ENCODE data around the gene ZBTB21.

- TF ChIP-seq CTCF (IDR thresholded peaks at IDR 0.05) (no peak), POLR2A (IDR thresholded peaks at IDR 0.05) (no peak)
These were observed 45.3 kb upstream of the ZBTB21 start for GRCh38 chr21:42055425-42055824.
